Peyer's patch (tissue), 4 donors: Measurements from ENCODE around the gene RAD51C. TPM values are rescaled to one million over a fixed set of nuclear protein-coding genes. Genes with fewer than 3 reads are reported as not detected.
"Not testable (repeated sequence)": the region's sequence is repeated elsewhere in the genome, so short reads cannot be mapped to it uniquely, and the experiment has no call there.

Experiments
- DNase-seq, 3 donors: peaks; one replicate each; pipeline ENCODE4 v3.0.0-alpha.2; 2017 to 2019
- H3K27ac ChIP-seq, 4 donors: fragments of 200-600 bp; sonication (generic); one replicate each; pipeline ENCODE4 v1.5.1; 2016 to 2019
- H3K27me3 ChIP-seq, 2 donors: fragments of 200-600 bp; sonication (generic); one replicate each; pipeline ENCODE4 v1.5.1; 2019
- H3K36me3 ChIP-seq, 3 donors: fragments of 200-600 bp; sonication (generic); one replicate each; pipeline ENCODE4 v1.5.1; 2016 to 2019
- H3K4me1 ChIP-seq, 4 donors: fragments of 200-600 bp; sonication (generic); one replicate each; pipeline ENCODE4 v1.5.1; 2016 to 2019
- H3K4me3 ChIP-seq, 4 donors: fragments of 200-600 bp; sonication (generic); 1 replicate in 3 of 4; 2 replicates in 1 of 4; pipeline ENCODE4 v1.5.1; 2016 to 2019; ENCODE audit warnings: mild to moderate bottlenecking in 1 of 4
- H3K9me3 ChIP-seq, 4 donors: fragments of 200-600 bp; sonication (generic); one replicate each; pipeline ENCODE4 v1.5.1; 2016 to 2019; ENCODE audit warnings: mild to moderate bottlenecking in 1 of 4
- CTCF ChIP-seq, 6 experiments: fragments of 450-650 bp in 4 of 6; fragments of 200-600 bp in 2 of 6; sonication (generic) in 1 of 6; IDR thresholded peaks; one replicate each; pipeline ENCODE4 v1.5.1; 2017 to 2019; ENCODE audit warnings: antibody characterized with exemption in 6 of 6, mild to moderate bottlenecking in 3 of 6, moderate library complexity in 1 of 6
- POLR2A ChIP-seq, 2 donors: fragments of 450-650 bp; IDR thresholded peaks; one replicate each; pipeline ENCODE4 v1.5.1; 2017; ENCODE audit warnings: antibody characterized with exemption in 2 of 2, mild to moderate bottlenecking in 2 of 2, moderate library complexity in 2 of 2
- total RNA-seq, 4 donors: library from RNA; depleted of rRNA; stranded (reverse); fragments of >200 nt; gene quantifications; one replicate each; pipeline ENCODE4 v1.1.0, GENCODE V29; 2016

RAD51C gene
- total RNA-seq, 4 donors from 2014 or later: 4.0 to 41.3 (median 8.3) TPM

GRCh38 chr17:58679263-58680037, 13.0 kb upstream of the RAD51C start:
- Histone ChIP-seq H3K36me3 (no peaks in the 10 kb centered on the region), H3K4me3 (no peak overlapping the region), H3K27ac (no peak overlapping the region), H3K27me3 (no peaks in the 10 kb centered on the region), H3K9me3 (no peaks in the 10 kb centered on the region), H3K4me1 (no peaks in the 10 kb centered on the region)
- DNase-seq: no peak
- TF ChIP-seq POLR2A (IDR thresholded peaks at IDR 0.05): no peak
- TF ChIP-seq CTCF (IDR thresholded peaks at IDR 0.05): no peak

DNA sequence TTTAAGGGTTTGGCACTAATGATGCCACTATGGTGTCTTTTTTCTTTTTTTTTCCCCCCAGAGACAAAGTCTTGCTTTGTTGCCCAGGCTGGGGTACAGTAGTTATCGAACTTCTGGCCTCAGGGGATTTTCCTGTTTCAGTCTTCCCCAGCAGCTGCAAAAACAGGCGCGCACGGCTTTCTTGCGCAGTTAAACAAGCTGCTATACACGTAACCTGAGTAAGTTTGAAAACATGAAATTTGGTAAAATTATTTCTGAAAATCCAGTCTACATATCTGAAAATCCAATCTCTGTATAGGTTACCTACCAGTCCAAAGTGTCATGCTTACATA, 12.4 kb upstream of the RAD51C start:
- Histone ChIP-seq H3K9me3 (no peaks in the 10 kb centered on the region), H3K27me3 (no peaks in the 10 kb centered on the region), H3K4me1 (no peaks in the 10 kb centered on the region), H3K36me3 (no peaks in the 10 kb centered on the region), H3K27ac (no peak overlapping the region), H3K4me3 (no peak overlapping the region)
- no peak for TF ChIP-seq POLR2A (IDR thresholded peaks at IDR 0.05)
- no peak for TF ChIP-seq CTCF (IDR thresholded peaks at IDR 0.05)
- no peak for DNase-seq

GRCh38 chr17:58684003-58684402, 8.4 kb upstream of the RAD51C start:
- H3K9me3 ChIP-seq: no peaks in the 10 kb centered on the region
- no peak for TF ChIP-seq CTCF (IDR thresholded peaks at IDR 0.05)
- TF ChIP-seq POLR2A (IDR thresholded peaks at IDR 0.05): no peak

GRCh38 chr17:58684462-58684861, 7.9 kb upstream of the RAD51C start:
- not testable (repeated sequence) for H3K27me3 ChIP-seq, DNase-seq, H3K36me3 ChIP-seq, H3K9me3 ChIP-seq, H3K4me3 ChIP-seq, H3K27ac ChIP-seq, H3K4me1 ChIP-seq

More at GRCh38 chr17:58684003-58684402, 8.4 kb upstream of the RAD51C start:
- Histone ChIP-seq H3K4me3 (no peak overlapping the region), H3K36me3 (no peaks in the 10 kb centered on the region), H3K27me3 (no peaks in the 10 kb centered on the region), H3K4me1 (no peaks in the 10 kb centered on the region), H3K27ac (no peak overlapping the region)
- no peak for DNase-seq

GRCh38 chr17:58686980-58687379, 5.4 kb upstream of the RAD51C start:
- no peaks in the 10 kb centered on the region for H3K4me1 ChIP-seq
- no peak for TF ChIP-seq CTCF (IDR thresholded peaks at IDR 0.05)
- no peak for TF ChIP-seq POLR2A (IDR thresholded peaks at IDR 0.05)

DNA sequence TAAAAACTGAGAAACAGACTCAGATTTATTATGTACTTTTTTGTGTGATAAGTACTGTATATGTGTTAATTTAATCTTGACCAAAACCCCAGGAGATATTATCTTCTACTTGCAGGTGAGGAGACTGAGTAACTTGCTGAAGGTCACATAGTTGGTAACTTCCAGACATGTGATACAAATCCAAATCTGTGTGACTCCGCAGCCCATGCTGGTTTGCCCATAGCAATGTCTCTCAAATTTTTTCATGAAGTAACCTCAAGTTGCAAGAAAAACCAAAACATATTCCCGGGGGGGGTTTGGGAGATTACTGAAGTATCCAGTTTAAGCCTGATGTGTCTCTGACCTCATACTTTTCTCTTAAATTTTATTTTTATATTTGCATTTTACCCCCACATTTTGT, 3.9 kb upstream of the RAD51C start:
- H3K9me3 ChIP-seq: peaks cover 0 to 8% (median 0%) of the 10 kb centered on the region in 4 donors
- H3K4me3 ChIP-seq: no peak overlapping the region
- no peak for TF ChIP-seq POLR2A (IDR thresholded peaks at IDR 0.05)
- TF ChIP-seq CTCF (IDR thresholded peaks at IDR 0.05): no peak
- H3K4me1 ChIP-seq: peaks cover 0 to 6% (median 0%) of the 10 kb centered on the region in 4 donors
- DNase-seq: no peak
- H3K27ac ChIP-seq: no peak overlapping the region
- H3K36me3 ChIP-seq: no peaks in the 10 kb centered on the region
- H3K27me3 ChIP-seq: no peaks in the 10 kb centered on the region

More at GRCh38 chr17:58686980-58687379, 5.4 kb upstream of the RAD51C start:
- no peak for DNase-seq
- Histone ChIP-seq H3K27me3 (no peaks in the 10 kb centered on the region), H3K36me3 (no peaks in the 10 kb centered on the region), H3K4me3 (no peak overlapping the region), H3K27ac (no peak overlapping the region), H3K9me3 (peaks cover 0 to 4% (median 0%) of the 10 kb centered on the region in 4 donors)

GRCh38 chr17:58690033-58690432, 2.4 kb upstream of the RAD51C start:
- not testable (repeated sequence) for H3K36me3 ChIP-seq, H3K27me3 ChIP-seq, H3K9me3 ChIP-seq, DNase-seq, H3K27ac ChIP-seq, H3K4me3 ChIP-seq, H3K4me1 ChIP-seq
